GM18526 (cell line): ENCODE results near the gene HPN.

ENCODE experiments used
- POLR2A ChIP-seq: IDR thresholded peaks from 3 replicates; pipeline ENCODE4 v1.6.1; 2011; ENCODE audit not compliant: insufficient read length; ENCODE audit errors: extremely low read depth

Gene HPN

DNA sequence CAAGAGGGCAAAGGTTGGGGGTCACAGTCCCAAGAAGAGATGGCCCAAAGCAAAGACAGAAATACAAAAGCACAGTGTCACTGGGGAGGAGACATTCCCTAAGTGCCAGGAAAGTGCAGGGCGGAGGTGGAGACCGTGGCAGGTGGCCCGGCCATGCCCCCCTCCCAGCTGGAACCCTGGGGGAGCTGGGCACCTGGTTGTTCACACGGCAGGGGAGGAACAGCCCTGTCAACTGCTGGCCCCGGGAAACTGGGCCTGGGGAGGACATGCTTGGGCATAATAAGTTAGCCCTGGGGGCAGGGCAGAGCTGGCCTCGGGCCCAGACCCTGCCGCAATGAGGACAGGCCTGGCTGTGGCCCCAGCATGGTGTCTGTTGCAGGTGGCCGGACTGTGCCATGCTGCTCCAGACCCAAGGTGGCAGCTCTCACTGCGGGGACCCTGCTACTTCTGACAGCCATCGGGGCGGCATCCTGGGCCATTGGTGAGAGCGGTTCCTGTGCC, 7.4 kb downstream of the HPN start:
- no peak for TF ChIP-seq POLR2A

GRCh38 chr19:35049456-35049855, 7.9 kb downstream of the HPN start:
- no peak for TF ChIP-seq POLR2A

- no peak for TF ChIP-seq POLR2A
Measured at GRCh38 chr19:35051796-35052195, 10.3 kb downstream of the HPN start.

GRCh38 chr19:35052599-35053190, 11.2 kb downstream of the HPN start:
- no peak for TF ChIP-seq POLR2A

DNA sequence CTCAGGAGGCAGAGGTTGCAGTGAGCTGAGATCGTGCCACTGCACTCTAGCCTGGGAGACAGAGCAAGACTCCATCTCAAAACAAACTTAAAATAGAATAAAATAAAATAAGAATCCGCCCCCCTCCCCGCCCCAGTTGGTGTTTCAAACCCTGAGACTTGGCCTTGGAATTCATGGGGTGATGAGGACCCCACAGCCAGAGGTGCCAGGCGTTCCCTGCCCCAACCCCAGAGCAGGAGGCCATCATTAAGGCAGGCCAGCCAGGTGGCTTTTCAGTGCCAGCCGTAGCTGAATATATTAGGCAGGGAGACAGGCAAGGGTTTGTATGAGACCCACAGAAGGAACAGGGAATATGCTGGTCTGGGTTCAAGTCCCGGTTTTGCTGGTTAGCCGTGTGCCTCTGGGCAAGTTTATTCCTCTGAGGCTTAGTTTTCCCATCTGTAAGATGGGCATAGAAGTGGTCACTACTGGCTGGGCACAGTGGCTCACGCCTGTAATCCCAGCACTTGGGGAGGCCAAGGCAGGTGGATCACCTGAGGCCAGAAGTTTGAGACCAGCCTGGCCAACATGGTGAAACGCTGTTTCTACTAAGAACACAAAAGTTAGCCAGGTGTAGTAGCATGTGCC, 12.3 kb downstream of the HPN start:
- no peak for TF ChIP-seq POLR2A

- TF ChIP-seq POLR2A: no peak
Measured at GRCh38 chr19:35054626-35055025, 13.1 kb downstream of the HPN start.

DNA sequence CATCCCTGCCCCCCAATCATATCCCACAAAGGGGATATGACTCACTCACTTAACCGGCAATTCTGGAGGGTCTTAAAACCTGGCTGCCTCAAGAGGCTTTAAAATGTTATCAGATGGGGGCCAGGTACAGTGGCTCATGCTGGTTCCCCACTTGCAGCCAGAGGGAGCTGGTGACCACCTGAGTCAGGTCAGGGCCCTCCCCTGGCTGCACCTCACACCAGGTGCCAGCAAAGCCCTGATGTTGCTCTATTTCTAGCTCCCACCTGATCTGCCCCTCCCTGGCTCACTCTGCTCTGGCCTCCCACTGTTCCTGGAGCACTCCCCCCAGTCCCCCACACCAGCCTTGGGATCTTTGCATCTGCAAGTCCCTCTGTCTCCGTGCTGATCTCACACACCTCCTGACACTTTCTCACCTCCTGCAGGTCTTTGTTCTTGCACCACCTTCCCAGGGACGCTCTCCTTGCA, 14.2 kb downstream of the HPN start:
- no peak for TF ChIP-seq POLR2A

DNA sequence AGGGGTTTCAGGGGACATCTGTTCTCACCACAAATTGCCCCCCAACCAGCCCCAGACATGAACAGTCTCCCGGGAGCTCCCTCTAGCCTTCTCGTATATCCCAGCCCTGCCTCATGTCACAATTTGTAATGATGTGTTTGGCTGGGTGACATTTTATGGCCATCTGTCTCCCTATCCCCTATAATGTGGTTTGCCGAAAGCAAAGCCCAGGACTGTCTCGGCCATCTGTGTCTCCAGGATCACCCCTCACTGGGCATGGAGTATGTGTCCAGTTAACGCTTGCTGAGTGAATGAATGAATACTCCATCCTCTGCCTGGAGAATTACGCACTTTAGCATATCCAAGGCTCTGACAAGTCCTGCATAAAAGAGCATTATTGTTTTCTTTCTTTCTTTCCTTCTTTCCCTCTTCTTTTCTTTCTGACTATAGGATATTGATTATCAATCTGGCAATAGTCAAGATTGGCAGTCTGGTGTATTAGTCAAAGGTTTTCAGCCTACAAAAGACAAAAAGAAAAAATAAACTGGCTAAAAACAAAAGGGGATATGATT, 15.1 kb downstream of the HPN start:
- TF ChIP-seq POLR2A: no peak

GRCh38 chr19:35058370-35058769, 16.8 kb downstream of the HPN start:
- TF ChIP-seq POLR2A: no peak

DNA sequence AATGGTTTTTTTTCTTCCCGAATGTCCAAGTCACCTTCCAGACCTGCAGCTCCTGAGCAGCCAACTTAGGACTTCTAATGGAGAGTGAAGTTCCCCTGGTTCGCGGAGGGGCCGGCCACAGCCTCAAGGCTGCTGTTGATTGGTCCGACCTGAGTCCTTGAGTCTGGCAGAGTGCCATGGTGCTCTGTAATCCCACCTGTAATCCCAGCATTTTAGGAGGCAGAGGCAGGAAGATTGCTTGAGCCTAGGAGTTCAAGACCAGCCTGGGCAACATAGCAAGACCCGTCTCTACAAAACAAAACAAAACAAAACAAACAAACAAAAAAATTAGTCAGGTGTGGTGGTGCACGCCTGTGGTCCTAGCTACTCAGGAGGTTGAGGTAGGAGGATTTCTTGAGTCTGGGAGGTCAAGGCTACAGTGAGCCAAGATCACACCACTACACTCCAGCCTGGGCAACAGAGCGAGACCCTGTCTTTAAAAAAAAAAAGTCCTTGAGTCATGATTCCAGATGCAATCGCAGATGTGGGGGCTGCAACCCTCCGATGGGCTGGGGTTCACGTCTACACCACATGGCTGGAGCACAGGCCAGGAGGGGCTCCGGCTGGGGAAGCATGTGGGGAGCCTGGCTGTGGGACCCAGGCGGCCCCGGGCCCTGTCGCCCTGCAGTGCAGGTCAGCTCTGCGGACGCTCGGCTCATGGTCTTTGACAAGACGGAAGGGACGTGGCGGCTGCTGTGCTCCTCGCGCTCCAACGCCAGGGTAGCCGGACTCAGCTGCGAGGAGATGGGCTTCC, 17.7 kb downstream of the HPN start:
- TF ChIP-seq POLR2A: no peak

- TF ChIP-seq POLR2A: no peak
Measured at GRCh38 chr19:35059799-35060091, 18.2 kb downstream of the HPN start.

- no peak for TF ChIP-seq POLR2A
Measured at GRCh38 chr19:35060160-35060855, 18.8 kb downstream of the HPN start.

DNA sequence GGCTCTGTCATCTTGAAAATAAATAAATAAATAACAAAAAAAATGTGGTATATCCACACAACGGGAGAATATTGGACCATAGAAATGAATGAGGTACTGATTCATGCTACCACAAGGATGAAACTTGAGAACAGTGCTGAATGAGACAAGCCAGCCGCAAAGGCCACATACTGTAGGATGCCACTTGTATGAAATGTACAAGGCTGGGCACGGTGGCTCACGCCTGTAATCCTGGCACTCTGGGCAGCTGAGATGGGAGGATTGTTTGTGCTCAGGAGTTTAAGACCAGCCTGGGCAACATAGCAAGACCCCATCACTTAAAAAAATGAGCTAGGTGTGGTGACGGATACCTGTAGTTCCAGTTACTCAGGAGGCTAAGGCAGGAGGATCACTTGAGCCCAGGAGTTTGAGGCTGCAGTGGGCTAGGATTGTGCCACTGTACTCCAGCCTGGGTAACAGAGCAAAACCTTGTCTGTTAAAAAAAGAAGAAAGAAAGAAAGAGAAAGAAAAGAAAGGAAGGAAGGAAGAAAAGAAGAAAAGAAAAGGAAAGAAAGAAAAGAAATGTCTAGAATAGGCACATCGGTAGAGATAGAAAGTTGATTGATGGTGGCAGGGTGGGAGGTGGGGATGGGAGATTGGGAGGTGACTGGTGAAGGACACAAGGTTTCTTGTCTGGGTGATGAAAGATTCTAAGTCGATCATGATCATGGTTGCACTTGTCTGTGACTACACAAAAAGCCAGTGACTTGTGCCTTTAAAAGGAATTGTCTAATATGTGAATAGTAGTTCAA, 20.3 kb downstream of the HPN start:
- no peak for TF ChIP-seq POLR2A

DNA sequence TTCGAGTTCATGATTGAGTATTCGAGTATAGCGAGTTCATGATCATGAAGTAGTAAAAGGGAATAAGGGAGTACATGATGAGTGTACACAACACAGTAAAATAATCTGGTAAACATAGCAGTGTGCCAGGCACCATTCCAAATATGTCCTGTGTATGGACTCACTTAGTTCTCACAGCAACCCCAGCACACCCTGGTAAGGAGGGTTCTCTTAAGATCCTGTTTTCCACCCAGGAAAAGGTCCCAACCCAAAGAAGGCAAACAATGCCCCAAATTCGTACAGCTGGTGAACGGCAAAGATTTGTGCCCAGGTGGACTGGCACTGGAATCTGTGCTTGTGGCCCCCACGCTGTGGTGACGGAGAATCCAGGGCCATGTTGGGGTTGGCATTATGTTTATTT, 21.4 kb downstream of the HPN start:
- no peak for TF ChIP-seq POLR2A
